ENCODE results near the gene STK32B. TPM values are rescaled to one million over a fixed set of nuclear protein-coding genes. Genes with fewer than 3 reads are reported as not detected.
"Not testable (repeated sequence)": the region's sequence is repeated elsewhere in the genome, so short reads cannot be mapped to it uniquely, and the experiment has no call there.

Gene STK32B
- total RNA-seq, 1 experiment from 2014 or later, result 11.6 TPM

DNA sequence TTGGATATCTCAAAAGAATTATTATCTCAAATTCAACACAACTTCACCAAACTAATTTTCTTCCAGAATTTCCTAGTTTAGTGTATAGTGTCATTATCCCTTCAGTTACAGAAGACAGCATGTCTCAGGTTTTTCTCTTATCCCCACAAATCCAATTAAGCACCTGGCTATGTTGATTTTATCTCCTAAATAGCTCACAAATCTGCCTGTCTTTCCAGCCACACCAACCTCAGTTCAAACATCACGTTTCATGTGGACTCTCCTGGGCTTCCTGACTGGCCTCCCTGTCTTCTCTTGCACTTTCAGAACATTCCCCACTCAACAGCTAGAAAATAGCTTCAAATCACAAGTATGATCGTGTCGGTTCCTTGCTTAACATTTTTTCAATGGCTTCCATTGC lies 14.8 kb downstream of the STK32B start:
- Histone ChIP-seq H3K27ac (ENCODE audit: low read length) (no peak overlapping the region), H3K4me1 (ENCODE audit: control insufficient read depth, insufficient read depth, low read length) (no peaks in the 10 kb centered on the region), H3K4me3 (ENCODE audit: low read depth in 2 of 2, low read length in 2 of 2) (no peak overlapping the region), H3K36me3 (ENCODE audit: control insufficient read depth, insufficient read depth, low read length) (no peaks in the 10 kb centered on the region), H3K9me3 (ENCODE audit: control insufficient read depth, insufficient read depth, low read depth, low read length) (no peaks in the 10 kb centered on the region), H3K27me3 (ENCODE audit: control insufficient read depth, insufficient read depth, low read length) (no peaks in the 10 kb centered on the region)
- intact Hi-C loops (cut with micrococcal nuclease; ENCODE audit: unreplicated experiment), result no loop called here
- CTCF ChIA-PET, result interaction anchor here (0.7 kb wide), 1 partner anchor 15 kb away, joined by 6 read pairs; the partner anchor contains the start of gene STK32B
- no peak for DNase-seq (ENCODE audit: low read depth, low spot score)
- TF ChIP-seq SIN3A (IDR thresholded peaks at IDR 0.05; ENCODE audit: borderline replicate concordance, insufficient read depth, low read depth, low read length) (no peak), POLR2AphosphoS5 (IDR thresholded peaks at IDR 0.05; ENCODE audit: low read depth, low read length) (no peak), TCF7L2 (IDR thresholded peaks at IDR 0.05; ENCODE audit: low read depth, low read length) (no peak)
- TF ChIP-seq, protein P1, sequence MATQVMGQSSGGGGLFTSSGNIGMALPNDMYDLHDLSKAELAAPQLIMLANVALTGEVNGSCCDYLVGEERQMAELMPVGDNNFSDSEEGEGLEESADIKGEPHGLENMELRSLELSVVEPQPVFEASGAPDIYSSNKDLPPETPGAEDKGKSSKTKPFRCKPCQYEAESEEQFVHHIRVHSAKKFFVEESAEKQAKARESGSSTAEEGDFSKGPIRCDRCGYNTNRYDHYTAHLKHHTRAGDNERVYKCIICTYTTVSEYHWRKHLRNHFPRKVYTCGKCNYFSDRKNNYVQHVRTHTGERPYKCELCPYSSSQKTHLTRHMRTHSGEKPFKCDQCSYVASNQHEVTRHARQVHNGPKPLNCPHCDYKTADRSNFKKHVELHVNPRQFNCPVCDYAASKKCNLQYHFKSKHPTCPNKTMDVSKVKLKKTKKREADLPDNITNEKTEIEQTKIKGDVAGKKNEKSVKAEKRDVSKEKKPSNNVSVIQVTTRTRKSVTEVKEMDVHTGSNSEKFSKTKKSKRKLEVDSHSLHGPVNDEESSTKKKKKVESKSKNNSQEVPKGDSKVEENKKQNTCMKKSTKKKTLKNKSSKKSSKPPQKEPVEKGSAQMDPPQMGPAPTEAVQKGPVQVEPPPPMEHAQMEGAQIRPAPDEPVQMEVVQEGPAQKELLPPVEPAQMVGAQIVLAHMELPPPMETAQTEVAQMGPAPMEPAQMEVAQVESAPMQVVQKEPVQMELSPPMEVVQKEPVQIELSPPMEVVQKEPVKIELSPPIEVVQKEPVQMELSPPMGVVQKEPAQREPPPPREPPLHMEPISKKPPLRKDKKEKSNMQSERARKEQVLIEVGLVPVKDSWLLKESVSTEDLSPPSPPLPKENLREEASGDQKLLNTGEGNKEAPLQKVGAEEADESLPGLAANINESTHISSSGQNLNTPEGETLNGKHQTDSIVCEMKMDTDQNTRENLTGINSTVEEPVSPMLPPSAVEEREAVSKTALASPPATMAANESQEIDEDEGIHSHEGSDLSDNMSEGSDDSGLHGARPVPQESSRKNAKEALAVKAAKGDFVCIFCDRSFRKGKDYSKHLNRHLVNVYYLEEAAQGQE (IDR thresholded peaks at IDR 0.05; ENCODE audit: insufficient read depth in 1 of 2, low read depth in 2 of 2, low read length in 1 of 2), result no peak
- TF ChIP-seq, protein P2, sequence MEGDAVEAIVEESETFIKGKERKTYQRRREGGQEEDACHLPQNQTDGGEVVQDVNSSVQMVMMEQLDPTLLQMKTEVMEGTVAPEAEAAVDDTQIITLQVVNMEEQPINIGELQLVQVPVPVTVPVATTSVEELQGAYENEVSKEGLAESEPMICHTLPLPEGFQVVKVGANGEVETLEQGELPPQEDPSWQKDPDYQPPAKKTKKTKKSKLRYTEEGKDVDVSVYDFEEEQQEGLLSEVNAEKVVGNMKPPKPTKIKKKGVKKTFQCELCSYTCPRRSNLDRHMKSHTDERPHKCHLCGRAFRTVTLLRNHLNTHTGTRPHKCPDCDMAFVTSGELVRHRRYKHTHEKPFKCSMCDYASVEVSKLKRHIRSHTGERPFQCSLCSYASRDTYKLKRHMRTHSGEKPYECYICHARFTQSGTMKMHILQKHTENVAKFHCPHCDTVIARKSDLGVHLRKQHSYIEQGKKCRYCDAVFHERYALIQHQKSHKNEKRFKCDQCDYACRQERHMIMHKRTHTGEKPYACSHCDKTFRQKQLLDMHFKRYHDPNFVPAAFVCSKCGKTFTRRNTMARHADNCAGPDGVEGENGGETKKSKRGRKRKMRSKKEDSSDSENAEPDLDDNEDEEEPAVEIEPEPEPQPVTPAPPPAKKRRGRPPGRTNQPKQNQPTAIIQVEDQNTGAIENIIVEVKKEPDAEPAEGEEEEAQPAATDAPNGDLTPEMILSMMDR (IDR thresholded peaks at IDR 0.05), result no peak
- in situ Hi-C loops (cut with HindIII; ENCODE audit: low pct_unique_long_range_greater_than_20kb, low sequenced_read_pairs), result no loop called here
- POLR2A ChIA-PET, result no interaction called here
- ATAC-seq, result no peak
- no TSS peak for BruUV-seq (replicated peaks)

DNA sequence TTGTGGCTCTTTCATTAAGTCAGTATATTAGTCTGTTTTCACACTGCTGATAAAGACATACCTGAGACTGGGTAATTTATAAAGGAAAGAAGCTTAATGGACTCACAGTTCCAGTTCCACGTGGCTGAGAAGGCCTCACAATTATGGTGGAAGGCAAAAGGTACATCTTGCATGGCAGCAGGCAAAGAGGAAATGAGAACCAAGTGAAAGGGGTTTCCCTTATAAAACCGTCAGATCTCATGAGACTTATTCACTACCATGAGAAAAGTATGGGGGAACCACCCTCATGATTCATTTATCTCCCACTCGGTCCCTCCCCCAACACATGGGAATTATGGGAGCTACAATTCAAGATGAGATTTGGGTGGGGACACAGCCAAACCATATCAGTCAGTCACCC lies 15.7 kb downstream of the STK32B start:
- in situ Hi-C loops (cut with HindIII; ENCODE audit: low pct_unique_long_range_greater_than_20kb, low sequenced_read_pairs), result not testable (repeated sequence)

DNA sequence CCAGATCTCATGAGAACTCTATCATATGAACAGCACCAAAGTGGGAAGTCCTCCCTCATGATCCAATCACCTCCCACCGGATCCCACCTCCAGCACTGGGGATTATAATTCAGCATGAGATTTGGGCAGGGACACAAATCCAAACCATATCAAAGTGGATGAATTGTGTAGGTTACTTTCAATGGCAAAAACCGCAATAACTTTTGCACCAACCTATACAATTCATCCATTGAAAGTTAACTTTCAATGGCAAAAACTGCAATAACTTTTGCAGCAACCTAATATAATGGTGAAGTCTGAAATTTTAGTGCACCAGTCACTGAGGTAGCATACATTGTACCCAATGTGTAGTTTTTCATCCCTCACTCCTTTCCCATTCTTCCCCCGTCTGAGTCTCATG lies 16.6 kb downstream of the STK32B start:
- intact Hi-C loops (cut with micrococcal nuclease; ENCODE audit: unreplicated experiment), result no loop called here
- DNase-seq (ENCODE audit: low read depth, low spot score), result no peak
- H3K36me3 ChIP-seq (ENCODE audit: control insufficient read depth, insufficient read depth, low read length), result no peaks in the 10 kb centered on the region
- POLR2A ChIA-PET, result no interaction called here
- no peaks in the 10 kb centered on the region for H3K9me3 ChIP-seq (ENCODE audit: control insufficient read depth, insufficient read depth, low read depth, low read length)
- no peak for ATAC-seq
- in situ Hi-C loops (cut with HindIII; ENCODE audit: low pct_unique_long_range_greater_than_20kb, low sequenced_read_pairs), result no loop called here
- CTCF ChIA-PET, result no interaction called here
- H3K4me3 ChIP-seq (ENCODE audit: low read depth in 2 of 2, low read length in 2 of 2), result no peak overlapping the region
- H3K27me3 ChIP-seq (ENCODE audit: control insufficient read depth, insufficient read depth, low read length), result no peaks in the 10 kb centered on the region
- no peaks in the 10 kb centered on the region for H3K4me1 ChIP-seq (ENCODE audit: control insufficient read depth, insufficient read depth, low read length)
- no TSS peak for BruUV-seq (replicated peaks)
- TF ChIP-seq SIN3A (IDR thresholded peaks at IDR 0.05; ENCODE audit: borderline replicate concordance, insufficient read depth, low read depth, low read length) (no peak), TCF7L2 (IDR thresholded peaks at IDR 0.05; ENCODE audit: low read depth, low read length) (no peak)
- TF ChIP-seq, protein P2 (IDR thresholded peaks at IDR 0.05), result no peak
- H3K27ac ChIP-seq (ENCODE audit: low read length), result no peak overlapping the region

More for the DNA sequence above, 15.7 kb downstream of the STK32B start:
- H3K4me1 ChIP-seq (ENCODE audit: control insufficient read depth, insufficient read depth, low read length); ATAC-seq; DNase-seq (ENCODE audit: low read depth, low spot score); H3K27me3 ChIP-seq (ENCODE audit: control insufficient read depth, insufficient read depth, low read length); H3K4me3 ChIP-seq (ENCODE audit: low read depth in 2 of 2, low read length in 2 of 2); intact Hi-C loops (cut with micrococcal nuclease; ENCODE audit: unreplicated experiment); H3K36me3 ChIP-seq (ENCODE audit: control insufficient read depth, insufficient read depth, low read length); POLR2A ChIA-PET; H3K9me3 ChIP-seq (ENCODE audit: control insufficient read depth, insufficient read depth, low read depth, low read length); BruUV-seq (replicated peaks); H3K27ac ChIP-seq (ENCODE audit: low read length); CTCF ChIA-PET: not testable (repeated sequence)

Measured in Panc1 (cell line).